ENCODE results near the gene C5orf24.
"Not testable (repeated sequence)": the region's sequence is repeated elsewhere in the genome, so short reads cannot be mapped to it uniquely, and the experiment has no call there.

The C5orf24 gene

GRCh38 chr5:134845852-134846640, at the start of gene C5orf24:
Gene C5orf24, plus strand, starts transcription at chr5:134845968. Its CDS starts 8,933 bp downstream, at chr5:134854901.
- peak; percentile 77 for DNase-seq

GRCh38 chr5:134798468-134798867, 47.3 kb upstream of the C5orf24 start:
- no peak for DNase-seq

GRCh38 chr5:134803821-134804220, 41.9 kb upstream of the C5orf24 start:
- no peak for DNase-seq

- no peak for DNase-seq
These were observed 32.4 kb upstream of the C5orf24 start for GRCh38 chr5:134813407-134813806.

- DNase-seq: no peak
These were observed 31.9 kb upstream of the C5orf24 start for GRCh38 chr5:134813827-134814226.

GRCh38 chr5:134817006-134817405, 28.8 kb upstream of the C5orf24 start:
- no peak for DNase-seq

GRCh38 chr5:134818776-134819175, 27.0 kb upstream of the C5orf24 start:
- no peak for DNase-seq

GRCh38 chr5:134819407-134819963, 26.3 kb upstream of the C5orf24 start:
- DNase-seq: no peak

GRCh38 chr5:134821841-134822240, 23.9 kb upstream of the C5orf24 start:
- no peak for DNase-seq

GRCh38 chr5:134824681-134825080, 21.1 kb upstream of the C5orf24 start:
- DNase-seq: no peak

GRCh38 chr5:134825212-134825611, 20.6 kb upstream of the C5orf24 start:
- DNase-seq: no peak

GRCh38 chr5:134833340-134834032, 12.3 kb upstream of the C5orf24 start:
- DNase-seq: no peak

- no peak for DNase-seq
These were observed 10.1 kb upstream of the C5orf24 start for GRCh38 chr5:134835623-134836022.

GRCh38 chr5:134837530-134838181, 8.1 kb upstream of the C5orf24 start:
- DNase-seq: no peak

- not testable (repeated sequence) for DNase-seq
These were observed 7.4 kb upstream of the C5orf24 start for GRCh38 chr5:134838361-134838760.

- no peak for DNase-seq
These were observed 5.0 kb upstream of the C5orf24 start for GRCh38 chr5:134840811-134841210.

GRCh38 chr5:134844252-134844651, 1.5 kb upstream of the C5orf24 start:
- no peak for DNase-seq

GRCh38 chr5:134845335-134845851, 375 bp upstream of the C5orf24 start:
- DNase-seq: peak; percentile 50

- DNase-seq: no peak
These were observed 833 bp downstream of the C5orf24 start for GRCh38 chr5:134846641-134846960.

- not testable (repeated sequence) for DNase-seq
These were observed 3.7 kb downstream of the C5orf24 start for GRCh38 chr5:134849434-134849933.

- peak; percentile 17 for DNase-seq
These were observed 5.6 kb downstream of the C5orf24 start for GRCh38 chr5:134851307-134851923.

GRCh38 chr5:134856465-134856864, 10.7 kb downstream of the C5orf24 start:
- DNase-seq: not testable (repeated sequence)

GRCh38 chr5:134857401-134857800, 11.6 kb downstream of the C5orf24 start:
- DNase-seq: no peak

Measured in NCI-H2227 treated with DMSO at 0.1 percent for 48 hours (cell line).